Measurements from ENCODE around the gene ADORA1.

ADORA1 gene

GRCh38 chr1:203153989-203154821 lies 26.7 kb downstream of the ADORA1 start:
- no peak overlapping the region for H3K4me3 ChIP-seq (ENCODE audit: low read depth, low read length)

GRCh38 chr1:203156280-203156679 lies 28.8 kb downstream of the ADORA1 start:
- no peak overlapping the region for H3K4me3 ChIP-seq (ENCODE audit: low read depth, low read length)

- H3K4me3 ChIP-seq (ENCODE audit: low read depth, low read length) = no peak overlapping the region
Measured at GRCh38 chr1:203158423-203158822, 30.9 kb downstream of the ADORA1 start.

- no peak overlapping the region for H3K4me3 ChIP-seq (ENCODE audit: low read depth, low read length)
Measured at GRCh38 chr1:203158960-203159665, 31.6 kb downstream of the ADORA1 start.

GRCh38 chr1:203159844-203160243 lies 32.3 kb downstream of the ADORA1 start:
- H3K4me3 ChIP-seq (ENCODE audit: low read depth, low read length) = no peak overlapping the region

GRCh38 chr1:203161175-203161574 lies 33.6 kb downstream of the ADORA1 start:
- no peak overlapping the region for H3K4me3 ChIP-seq (ENCODE audit: low read depth, low read length)

- H3K4me3 ChIP-seq (ENCODE audit: low read depth, low read length) = no peak overlapping the region
Measured at GRCh38 chr1:203161703-203162102, 34.2 kb downstream of the ADORA1 start.

- H3K4me3 ChIP-seq (ENCODE audit: low read depth, low read length) = no peak overlapping the region
Measured at GRCh38 chr1:203162403-203162802, 34.9 kb downstream of the ADORA1 start.

- H3K4me3 ChIP-seq (ENCODE audit: low read depth, low read length) = no peak overlapping the region
Measured at GRCh38 chr1:203163891-203164635, 36.5 kb downstream of the ADORA1 start.

GRCh38 chr1:203165101-203165799 lies 37.7 kb downstream of the ADORA1 start:
- no peak overlapping the region for H3K4me3 ChIP-seq (ENCODE audit: low read depth, low read length)

- no peak overlapping the region for H3K4me3 ChIP-seq (ENCODE audit: low read depth, low read length)
Measured at GRCh38 chr1:203165800-203166161, 38.3 kb downstream of the ADORA1 start.

- no peak overlapping the region for H3K4me3 ChIP-seq (ENCODE audit: low read depth, low read length)
Measured at GRCh38 chr1:203166192-203166940, 38.8 kb downstream of the ADORA1 start.

- no peak overlapping the region for H3K4me3 ChIP-seq (ENCODE audit: low read depth, low read length)
Measured at GRCh38 chr1:203167026-203167912, 39.7 kb downstream of the ADORA1 start.

GRCh38 chr1:203167913-203168200 lies 40.3 kb downstream of the ADORA1 start:
- H3K4me3 ChIP-seq (ENCODE audit: low read depth, low read length) = no peak overlapping the region

- no peak overlapping the region for H3K4me3 ChIP-seq (ENCODE audit: low read depth, low read length)
Measured at GRCh38 chr1:203168256-203168786, 40.8 kb downstream of the ADORA1 start.

GRCh38 chr1:203168991-203169390 lies 41.5 kb downstream of the ADORA1 start:
- H3K4me3 ChIP-seq (ENCODE audit: low read depth, low read length) = no peak overlapping the region

GRCh38 chr1:203169770-203170520 lies 42.4 kb downstream of the ADORA1 start:
- no peak overlapping the region for H3K4me3 ChIP-seq (ENCODE audit: low read depth, low read length)

GRCh38 chr1:203170625-203171330 lies 43.3 kb downstream of the ADORA1 start:
- no peak overlapping the region for H3K4me3 ChIP-seq (ENCODE audit: low read depth, low read length)
